ENCODE data around the gene ZNF793. TPM values are rescaled to one million over a fixed set of nuclear protein-coding genes. Genes with fewer than 3 reads are reported as not detected.

ZNF793 gene
- total RNA-seq, 4 donors from 2014 or later = 1.2 to 3.5 (median 1.3) TPM

GRCh38 chr19:37565370-37565669 lies 58.6 kb downstream of the ZNF793 start:
- no peak for ATAC-seq (ENCODE audit: low FRiP score)
- DNase-seq (ENCODE audit: low spot score) = no peak
- TF ChIP-seq CTCF (IDR thresholded peaks at IDR 0.05) = no peak

GRCh38 chr19:37572203-37572602 lies 65.5 kb downstream of the ZNF793 start:
- no peak for DNase-seq (ENCODE audit: low spot score)
- no peak for ATAC-seq (ENCODE audit: low FRiP score)
- no peak for TF ChIP-seq CTCF (IDR thresholded peaks at IDR 0.05)

- TF ChIP-seq CTCF (IDR thresholded peaks at IDR 0.05) = no peak
- DNase-seq (ENCODE audit: low spot score) (no peak), ATAC-seq (ENCODE audit: low FRiP score) (no peak)
Measured at GRCh38 chr19:37583340-37583739, 76.6 kb downstream of the ZNF793 start.

Other genes starting within 250 kb of the ZNF793 start
- gene ZNF527, start 135.8 kb upstream of the ZNF793 start, total RNA-seq = 1 to 10 TPM; 3.7 to 7.4 (median 4.6) TPM
- gene ZNF569, start 39.5 kb upstream of the ZNF793 start, total RNA-seq = 1 to 10 TPM; 3.1 to 8.0 (median 4.6) TPM
- gene ZNF570, start 37.6 kb upstream of the ZNF793 start, total RNA-seq = 10 to 100 TPM in 1 of 4 donors, 1 to 10 TPM in 3; 5.3 to 11.2 (median 8.8) TPM
- 1 to 10 TPM; 2.3 to 7.3 (median 4.9) TPM for gene ZNF571, start 87.9 kb downstream of the ZNF793 start, total RNA-seq
- 1 to 10 TPM; 1.2 to 2.2 (median 1.5) TPM for gene ZNF540, start 87.9 kb downstream of the ZNF793 start, total RNA-seq
- gene ZFP30, start 148.5 kb downstream of the ZNF793 start, total RNA-seq = 10 to 100 TPM in 2 of 4 donors, 1 to 10 TPM in 2; 9.0 to 16.1 (median 11.1) TPM
- gene ZNF607, start 212.8 kb downstream of the ZNF793 start, total RNA-seq = 1 to 10 TPM; 1.8 to 5.4 (median 3.1) TPM

All from omental fat pad (tissue), 4 donors.